GM19099 (cell line): ENCODE data around the gene ELF1.

Experiments
- POLR2A ChIP-seq: IDR thresholded peaks from 3 replicates; pipeline ENCODE4 v1.6.1; 2011; ENCODE audit warnings: low read depth; ENCODE audit not compliant: insufficient read length; ENCODE audit errors: extremely low read depth

Gene ELF1

GRCh38 chr13:41019578-41020347, 647 bp upstream of the ELF1 start:
- no peak for TF ChIP-seq POLR2A

GRCh38 chr13:41018602-41018948, 541 bp downstream of the ELF1 start:
- TF ChIP-seq POLR2A: no peak

GRCh38 chr13:41017817-41018601, 1.1 kb downstream of the ELF1 start:
- TF ChIP-seq POLR2A: no peak

GRCh38 chr13:41017159-41017558, 2.0 kb downstream of the ELF1 start:
- TF ChIP-seq POLR2A: no peak

DNA sequence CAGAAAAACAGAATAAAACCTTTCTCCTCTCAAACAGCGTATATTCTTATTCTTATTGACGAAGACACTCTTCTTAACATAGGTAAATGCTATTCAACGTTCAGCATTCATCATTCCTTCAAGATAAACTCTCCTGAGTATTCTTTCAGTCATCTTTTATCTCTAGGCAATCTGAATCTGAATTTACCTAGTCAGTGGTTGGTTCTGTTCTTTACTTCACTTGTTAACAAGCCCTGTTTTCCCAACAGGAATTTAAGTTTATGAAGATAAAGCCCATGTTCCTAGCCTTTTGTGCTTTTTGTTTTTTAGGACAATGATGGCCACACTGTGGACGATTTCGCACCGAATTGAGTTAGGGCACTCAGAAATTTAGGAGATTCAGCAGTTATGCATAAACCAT, 3.2 kb downstream of the ELF1 start:
- no peak for TF ChIP-seq POLR2A

- TF ChIP-seq POLR2A: no peak
Measured at GRCh38 chr13:41013835-41014234, 5.3 kb downstream of the ELF1 start.

- TF ChIP-seq POLR2A: no peak
Measured at GRCh38 chr13:41012536-41012935, 6.6 kb downstream of the ELF1 start.

DNA sequence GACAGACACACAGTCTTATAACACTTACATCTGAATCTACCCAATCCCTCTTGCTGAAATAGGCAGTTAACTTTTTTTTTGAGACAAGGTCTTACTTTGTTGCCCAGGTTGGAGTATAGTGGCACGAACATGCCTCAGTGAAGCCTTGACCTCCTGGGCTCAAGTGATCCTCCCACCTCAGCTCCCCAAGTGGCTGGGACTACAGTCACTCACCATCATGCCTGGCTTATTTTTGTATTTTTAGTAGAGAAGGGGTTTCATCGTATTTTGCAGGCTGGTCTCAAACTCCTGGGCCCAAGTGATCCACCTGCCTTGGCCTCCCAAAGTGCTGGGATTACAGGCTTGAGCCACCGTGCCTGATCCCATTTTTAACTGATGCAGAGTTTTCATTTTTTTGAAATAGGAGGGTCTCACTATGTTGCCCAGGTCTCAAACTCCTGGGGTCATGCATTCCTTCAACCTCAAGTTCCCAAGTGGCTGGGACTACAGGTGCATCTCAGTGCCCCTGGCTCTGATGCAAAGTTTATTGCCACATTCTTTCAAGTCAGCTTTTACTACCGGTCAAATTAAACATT, 7.6 kb downstream of the ELF1 start:
- no peak for TF ChIP-seq POLR2A

DNA sequence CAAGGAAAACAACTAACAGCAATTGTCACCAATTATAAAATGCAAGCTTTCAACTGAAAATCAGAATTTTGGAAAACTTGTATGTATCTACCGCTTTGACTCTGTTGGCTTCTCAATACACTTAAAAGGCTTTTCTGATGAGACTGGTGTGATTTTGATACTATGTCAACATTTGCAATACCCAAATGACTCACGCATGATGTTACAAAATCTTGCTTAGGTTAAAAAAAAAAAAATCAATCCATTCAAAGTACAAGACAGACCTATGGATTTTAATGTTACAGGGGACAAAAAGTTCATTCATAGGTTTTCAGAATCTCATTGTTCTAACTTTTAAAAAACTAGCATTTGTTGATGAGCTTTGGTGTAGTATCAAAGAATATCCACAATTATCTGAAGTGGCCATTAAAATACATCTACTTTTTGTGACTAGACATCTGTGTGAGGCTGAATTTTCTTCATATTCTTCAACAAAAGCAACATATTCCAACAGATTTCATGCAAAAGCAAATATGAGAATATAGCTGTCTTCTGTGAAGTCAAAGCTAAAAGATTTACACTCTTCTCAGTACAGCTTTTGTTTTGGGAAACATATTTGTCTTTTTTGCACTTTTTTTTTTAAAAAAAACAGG, 10.7 kb downstream of the ELF1 start:
- no peak for TF ChIP-seq POLR2A

DNA sequence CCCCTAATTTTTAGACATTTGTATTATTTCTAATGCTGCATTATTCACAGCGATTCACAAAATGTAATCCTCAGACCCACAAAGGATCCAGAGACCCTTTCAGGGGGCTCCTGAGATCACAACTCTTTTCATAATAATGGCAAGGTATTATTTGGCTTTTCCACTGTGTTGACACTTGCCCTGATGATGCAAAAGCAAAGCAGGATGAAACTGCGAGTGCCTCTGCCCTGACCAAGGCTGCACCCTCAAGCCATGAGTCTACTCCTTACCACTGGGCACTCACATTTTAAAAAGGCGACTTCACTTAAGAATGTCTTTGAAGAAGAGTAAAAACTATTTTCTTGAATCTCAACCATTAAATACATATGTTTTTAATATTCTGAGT, 11.4 kb downstream of the ELF1 start:
- TF ChIP-seq POLR2A: no peak

- no peak for TF ChIP-seq POLR2A
Measured at GRCh38 chr13:41006978-41007743, 12.0 kb downstream of the ELF1 start.

GRCh38 chr13:41006306-41006705, 12.8 kb downstream of the ELF1 start:
- no peak for TF ChIP-seq POLR2A

GRCh38 chr13:41005704-41006103, 13.4 kb downstream of the ELF1 start:
- TF ChIP-seq POLR2A: no peak

DNA sequence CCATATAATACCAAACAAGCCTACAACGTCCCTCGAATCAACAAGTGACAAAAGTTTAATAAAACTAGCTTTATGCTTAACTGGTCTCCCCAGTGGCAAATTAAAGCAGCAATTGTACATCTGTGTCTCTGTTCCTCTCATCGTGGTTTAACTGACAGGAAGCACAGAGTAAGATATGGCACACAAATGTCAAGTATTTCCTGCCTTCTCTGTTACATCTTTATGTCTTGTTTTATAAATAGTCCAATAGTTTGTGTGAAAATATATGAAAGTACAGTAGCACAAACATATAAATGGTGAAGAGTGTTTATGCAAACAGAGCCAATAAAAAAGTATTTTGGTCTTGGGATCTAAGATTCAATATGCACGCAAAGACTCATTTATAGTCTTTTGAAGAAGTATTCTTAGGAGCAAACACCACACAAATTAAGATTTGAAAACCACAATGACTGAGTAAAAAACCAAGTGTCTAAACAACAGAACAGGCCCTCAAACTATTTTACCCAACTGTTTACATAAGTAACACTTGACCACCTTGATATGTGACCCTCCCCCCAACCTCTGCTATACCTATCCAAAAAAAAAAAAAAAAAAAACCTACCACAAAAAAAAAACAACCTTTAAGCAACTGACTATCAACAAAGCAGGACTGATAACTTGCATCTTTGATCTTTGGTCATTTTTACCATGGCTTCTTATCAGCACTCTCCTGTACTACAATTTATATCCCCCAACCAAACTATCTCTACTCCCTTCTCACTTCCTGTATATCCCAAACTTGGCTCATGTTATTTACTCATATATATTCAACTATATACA, 14.0 kb downstream of the ELF1 start:
- no peak for TF ChIP-seq POLR2A
